ENCODE measurements around the gene EML2. TPM values are rescaled to one million over a fixed set of nuclear protein-coding genes. Genes with fewer than 3 reads are reported as not detected.
A peak's percentile ranks its signal among the peaks of the same experiment; 100 is the strongest.

Gene EML2
- total RNA-seq, 1 donor from 2014 or later = 36.9 TPM

GRCh38 chr19:45568732-45569131 lies 70.5 kb downstream of the EML2 start:
- Mint-ChIP-seq H3K4me3 (no peak overlapping the region), H3K9me3 (peaks cover 3% of the 10 kb centered on the region), H3K4me1 (no peaks in the 10 kb centered on the region), H3K27ac (no peak overlapping the region), H3K36me3 (peaks cover 2% of the 10 kb centered on the region), H3K27me3 (ENCODE audit: low read depth) (no peaks in the 10 kb centered on the region)
- no peak for DNase-seq (ENCODE audit: low spot score in 2 of 2, unreplicated experiment in 2 of 2)
- TF ChIP-seq CTCF (IDR thresholded peaks at IDR 0.05; ENCODE audit: unreplicated experiment) = no peak

GRCh38 chr19:45567609-45568008 lies 71.6 kb downstream of the EML2 start:
- Mint-ChIP-seq H3K27ac (no peak overlapping the region), H3K36me3 (peaks cover 2% of the 10 kb centered on the region), H3K4me1 (no peaks in the 10 kb centered on the region), H3K9me3 (peaks cover 3% of the 10 kb centered on the region), H3K4me3 (no peak overlapping the region), H3K27me3 (ENCODE audit: low read depth) (no peaks in the 10 kb centered on the region)
- no peak for DNase-seq (ENCODE audit: low spot score in 2 of 2, unreplicated experiment in 2 of 2)
- no peak for TF ChIP-seq CTCF (IDR thresholded peaks at IDR 0.05; ENCODE audit: unreplicated experiment)

GRCh38 chr19:45564131-45564780 lies 74.9 kb downstream of the EML2 start:
- H3K27me3 Mint-ChIP-seq (ENCODE audit: low read depth) = no peaks in the 10 kb centered on the region
- H3K4me1 Mint-ChIP-seq = no peaks in the 10 kb centered on the region
- no peak overlapping the region for H3K27ac Mint-ChIP-seq
- no peaks in the 10 kb centered on the region for H3K9me3 Mint-ChIP-seq
- H3K4me3 Mint-ChIP-seq = no peak overlapping the region
- TF ChIP-seq CTCF (IDR thresholded peaks at IDR 0.05; ENCODE audit: unreplicated experiment) = no peak
- H3K36me3 Mint-ChIP-seq = no peaks in the 10 kb centered on the region
- no peak for DNase-seq (ENCODE audit: low spot score in 2 of 2, unreplicated experiment in 2 of 2)

- Mint-ChIP-seq H3K4me1 (peaks cover 3% of the 10 kb centered on the region), H3K27ac (no peak overlapping the region), H3K4me3 (no peak overlapping the region), H3K27me3 (ENCODE audit: low read depth) (no peaks in the 10 kb centered on the region), H3K9me3 (no peaks in the 10 kb centered on the region), H3K36me3 (no peaks in the 10 kb centered on the region)
- no peak for TF ChIP-seq CTCF (IDR thresholded peaks at IDR 0.05; ENCODE audit: unreplicated experiment)
- no peak for DNase-seq (ENCODE audit: low spot score in 2 of 2, unreplicated experiment in 2 of 2)
These were observed 78.5 kb downstream of the EML2 start for GRCh38 chr19:45560686-45561085.

- no peak overlapping the region for H3K27ac Mint-ChIP-seq
- H3K9me3 Mint-ChIP-seq = no peaks in the 10 kb centered on the region
- H3K4me1 Mint-ChIP-seq = peaks cover 3% of the 10 kb centered on the region
- no peaks in the 10 kb centered on the region for H3K27me3 Mint-ChIP-seq (ENCODE audit: low read depth)
- TF ChIP-seq CTCF (IDR thresholded peaks at IDR 0.05; ENCODE audit: unreplicated experiment) = no peak
- H3K4me3 Mint-ChIP-seq = no peak overlapping the region
- H3K36me3 Mint-ChIP-seq = no peaks in the 10 kb centered on the region
- no peak for DNase-seq (ENCODE audit: low spot score in 2 of 2, unreplicated experiment in 2 of 2)
These were observed 79.2 kb downstream of the EML2 start for GRCh38 chr19:45560038-45560437.

Small RNA genes within 50 kb of the gene (microRNA-seq; reads per million reads assigned to microRNA genes)
- gene MIR330 (394 reads per million, percentile 72 among the genes with 10 or more reads in this experiment), gene MIR642A (not detected), gene MIR642B (not detected)

Other genes with a start within 250 kb of the EML2 start
- 58.0 to 64.0 TPM (median 58.7 TPM) in 3 replicates for gene PPP1R13L, start 234.3 kb downstream of the EML2 start, total RNA-seq
- gene POLR1G, start 232.8 kb downstream of the EML2 start, total RNA-seq = 6.7 to 7.5 TPM (median 6.7 TPM) in 3 replicates
- gene ERCC1, start 215.5 kb downstream of the EML2 start, total RNA-seq = 92.8 to 100 TPM (median 96.4 TPM) in 3 replicates
- gene FOSB, start 171.4 kb downstream of the EML2 start, total RNA-seq = 272 to 287 TPM (median 278 TPM) in 3 replicates
- 15.2 to 18.1 TPM (median 16.7 TPM) in 3 replicates for gene RTN2, start 142.3 kb downstream of the EML2 start, total RNA-seq
- gene PPM1N, start 141.0 kb downstream of the EML2 start, total RNA-seq = 0.38 to 0.60 TPM (median 0.59 TPM) in 3 replicates
- gene VASP, start 131.9 kb downstream of the EML2 start, total RNA-seq = 49.3 to 54.8 TPM (median 53.8 TPM) in 3 replicates
- 11.6 to 13.3 TPM (median 11.8 TPM) in 3 replicates for gene OPA3, start 54.6 kb downstream of the EML2 start, total RNA-seq
- gene GPR4, start 37.2 kb downstream of the EML2 start, total RNA-seq = 0.09 TPM in 1 of 3 replicates, not detected in the others
- gene GIPR, start 28.8 kb upstream of the EML2 start, total RNA-seq = 3.6 to 5.1 TPM (median 4.1 TPM) in 3 replicates
- 440 to 462 TPM (median 461 TPM) in 3 replicates for gene SNRPD2, start 52.6 kb upstream of the EML2 start, total RNA-seq
- gene QPCTL, start 53.3 kb upstream of the EML2 start, total RNA-seq = 8.0 to 10.6 TPM (median 9.1 TPM) in 3 replicates
- gene FBXO46, start 91.5 kb upstream of the EML2 start, total RNA-seq = 30.6 to 37.3 TPM (median 36.6 TPM) in 3 replicates
- gene MEIOSIN, start 94.0 kb upstream of the EML2 start, total RNA-seq = not detected in 3 replicates
- gene SIX5, start 129.9 kb upstream of the EML2 start, total RNA-seq = 44.3 to 50.3 TPM (median 47.3 TPM) in 3 replicates
- 126 to 130 TPM (median 127 TPM) in 3 replicates for gene DMPK, start 143.1 kb upstream of the EML2 start, total RNA-seq
- 109 to 120 TPM (median 116 TPM) in 3 replicates for gene DMWD, start 153.4 kb upstream of the EML2 start, total RNA-seq
- gene RSPH6A, start 175.9 kb upstream of the EML2 start, total RNA-seq = 0.44 to 0.56 TPM (median 0.50 TPM) in 3 replicates
- gene SYMPK, start 223.8 kb upstream of the EML2 start, total RNA-seq = 89.3 to 93.4 TPM (median 92.6 TPM) in 3 replicates
- gene FOXA3, start 224.9 kb upstream of the EML2 start, total RNA-seq = not detected in 3 replicates
- 33.8 to 34.6 TPM (median 34.1 TPM) in 3 replicates for gene IRF2BP1, start 246.7 kb upstream of the EML2 start, total RNA-seq

All from mesothelial cell of epicardium (in vitro differentiated cells).